ENCODE results near the gene MAPT.
"Not testable (repeated sequence)": the region's sequence is repeated elsewhere in the genome, so short reads cannot be mapped to it uniquely, and the experiment has no call there.

The MAPT gene

DNA sequence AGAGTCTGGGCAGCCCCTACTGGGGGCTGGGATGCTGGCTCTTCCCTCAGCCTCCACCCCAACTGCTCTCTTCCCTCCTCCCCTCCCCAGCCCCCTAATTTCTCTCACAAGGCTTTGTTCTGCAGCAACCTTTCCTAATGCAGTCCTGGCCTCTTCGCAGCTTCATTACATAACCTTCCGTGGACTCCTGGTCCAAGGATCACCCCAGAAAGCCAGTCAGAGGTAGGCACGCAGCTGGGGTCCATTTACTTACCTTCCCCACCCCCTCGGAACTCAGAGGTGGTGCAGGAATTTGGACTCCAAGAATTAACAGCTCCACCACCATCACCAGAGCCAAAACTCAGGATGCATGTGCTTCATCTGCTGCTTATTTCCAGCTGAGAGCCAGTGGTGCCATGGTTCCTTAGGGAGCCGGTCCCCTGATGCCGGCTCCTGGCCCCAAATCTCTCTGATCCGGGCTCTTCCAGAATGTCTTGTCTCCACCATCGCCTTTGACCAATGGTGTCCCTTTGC is 40.9 kb downstream of the MAPT start:
- no peak for TF ChIP-seq ZNF274 (IDR thresholded peaks at IDR 0.05; ENCODE audit: low read depth, low read length)
- TF ChIP-seq SUZ12 (IDR thresholded peaks at IDR 0.05; ENCODE audit: extremely low read depth, insufficient read depth, insufficient read length): no peak
- no peak for TF ChIP-seq YY1 (IDR thresholded peaks at IDR 0.05; ENCODE audit: insufficient read depth, insufficient read length)
- Histone ChIP-seq H3K4me1 (ENCODE audit: insufficient read depth, insufficient read length) (peaks cover 4% of the 10 kb centered on the region), H3K9ac (ENCODE audit: insufficient read length, low read depth) (no peak overlapping the region), H3K27me3 (ENCODE audit: insufficient read depth, insufficient read length) (peaks cover 2% of the 10 kb centered on the region), H3K9me3 (ENCODE audit: insufficient read depth, low read length) (no peaks in the 10 kb centered on the region), H3K36me3 (ENCODE audit: insufficient read depth, insufficient read length, low read length) (no peaks in the 10 kb centered on the region), H3K4me3 (ENCODE audit: insufficient read length, low read depth) (no peak overlapping the region)
- no peak for DNase-seq (ENCODE audit: low read depth, low spot score)

DNA sequence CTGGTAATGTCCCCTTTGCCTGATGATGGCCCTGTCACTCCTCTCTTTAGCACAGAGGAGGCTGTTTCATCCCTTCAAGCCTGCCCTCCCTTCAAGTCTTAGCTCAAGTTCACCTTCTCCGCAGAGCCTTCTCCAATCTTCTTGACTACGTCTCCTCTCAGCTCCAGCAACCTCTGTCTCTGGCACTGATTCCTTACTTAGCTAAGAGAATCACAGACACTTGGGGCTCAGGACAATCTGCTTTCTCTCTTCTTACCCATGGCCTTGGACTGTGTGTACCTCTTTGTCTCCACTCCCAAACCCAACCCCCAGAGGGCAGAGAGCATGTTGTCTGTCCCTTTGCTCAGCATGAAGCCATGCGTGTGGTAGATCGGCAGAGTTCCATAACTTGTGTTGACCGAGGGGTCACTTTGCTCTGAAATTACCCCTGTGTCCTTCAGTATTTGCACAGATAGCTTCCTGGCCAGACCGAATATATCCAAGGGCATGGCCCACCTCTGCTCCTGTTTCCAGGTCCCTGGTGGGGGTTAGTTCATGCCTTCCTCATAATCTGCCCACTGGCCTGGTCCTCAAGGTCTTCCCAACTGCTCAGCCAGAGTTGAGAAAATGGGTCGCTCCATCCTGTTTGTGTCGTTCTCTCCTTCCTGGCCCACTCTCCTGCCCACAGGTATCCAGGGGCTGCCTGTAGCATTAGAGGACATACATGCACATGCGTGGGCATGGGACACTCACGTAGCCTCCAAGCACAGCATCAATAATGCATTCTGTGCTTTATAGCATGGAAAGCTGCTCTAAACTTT is 41.6 kb downstream of the MAPT start:
- peaks cover 4% of the 10 kb centered on the region for H3K4me1 ChIP-seq (ENCODE audit: insufficient read depth, insufficient read length)
- DNase-seq (ENCODE audit: low read depth, low spot score): no peak
- TF ChIP-seq SUZ12 (IDR thresholded peaks at IDR 0.05; ENCODE audit: extremely low read depth, insufficient read depth, insufficient read length): no peak
- no peak for TF ChIP-seq YY1 (IDR thresholded peaks at IDR 0.05; ENCODE audit: insufficient read depth, insufficient read length)
- TF ChIP-seq ZNF274 (IDR thresholded peaks at IDR 0.05; ENCODE audit: low read depth, low read length): no peak
- no peaks in the 10 kb centered on the region for H3K36me3 ChIP-seq (ENCODE audit: insufficient read depth, insufficient read length, low read length)
- H3K4me3 ChIP-seq (ENCODE audit: insufficient read length, low read depth): no peak overlapping the region
- no peak overlapping the region for H3K9ac ChIP-seq (ENCODE audit: insufficient read length, low read depth)
- peaks cover 2% of the 10 kb centered on the region for H3K27me3 ChIP-seq (ENCODE audit: insufficient read depth, insufficient read length)
- H3K9me3 ChIP-seq (ENCODE audit: insufficient read depth, low read length): no peaks in the 10 kb centered on the region

DNA sequence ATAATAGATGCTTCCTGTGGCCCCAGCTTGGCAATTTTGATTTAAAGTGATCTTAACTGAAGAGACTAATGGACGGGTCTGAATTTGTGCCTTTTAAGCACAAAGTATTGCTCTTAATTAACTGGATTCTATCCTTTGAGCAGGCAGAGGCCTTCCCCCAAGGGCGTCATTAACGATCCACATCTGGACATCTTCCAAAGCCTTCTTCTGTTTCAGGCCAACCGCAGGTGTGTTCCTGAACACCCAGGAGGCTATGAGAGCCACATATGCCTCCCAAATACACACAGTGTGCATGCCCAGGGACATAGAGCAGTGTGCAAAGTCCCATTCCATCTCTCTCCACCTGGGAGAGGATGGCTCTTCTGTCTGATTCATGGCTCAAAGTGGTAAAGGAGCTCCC is 42.3 kb downstream of the MAPT start:
- Histone ChIP-seq H3K4me1 (ENCODE audit: insufficient read depth, insufficient read length) (peaks cover 4% of the 10 kb centered on the region), H3K36me3 (ENCODE audit: insufficient read depth, insufficient read length, low read length) (no peaks in the 10 kb centered on the region), H3K9ac (ENCODE audit: insufficient read length, low read depth) (no peak overlapping the region), H3K27me3 (ENCODE audit: insufficient read depth, insufficient read length) (peaks cover 2% of the 10 kb centered on the region), H3K9me3 (ENCODE audit: insufficient read depth, low read length) (no peaks in the 10 kb centered on the region), H3K4me3 (ENCODE audit: insufficient read length, low read depth) (no peak overlapping the region)
- TF ChIP-seq YY1 (IDR thresholded peaks at IDR 0.05; ENCODE audit: insufficient read depth, insufficient read length): no peak
- TF ChIP-seq SUZ12 (IDR thresholded peaks at IDR 0.05; ENCODE audit: extremely low read depth, insufficient read depth, insufficient read length): no peak
- TF ChIP-seq ZNF274 (IDR thresholded peaks at IDR 0.05; ENCODE audit: low read depth, low read length): no peak
- DNase-seq (ENCODE audit: low read depth, low spot score): no peak

GRCh38 chr17:45937186-45937585 is 42.8 kb downstream of the MAPT start:
- H3K27me3 ChIP-seq (ENCODE audit: insufficient read depth, insufficient read length): not testable (repeated sequence)

GRCh38 chr17:45939395-45939794 is 45.0 kb downstream of the MAPT start:
- DNase-seq (ENCODE audit: low read depth, low spot score): no peak
- Histone ChIP-seq H3K9ac (ENCODE audit: insufficient read length, low read depth) (no peak overlapping the region), H3K9me3 (ENCODE audit: insufficient read depth, low read length) (no peaks in the 10 kb centered on the region), H3K4me1 (ENCODE audit: insufficient read depth, insufficient read length) (peaks cover 13% of the 10 kb centered on the region), H3K4me3 (ENCODE audit: insufficient read length, low read depth) (no peak overlapping the region), H3K36me3 (ENCODE audit: insufficient read depth, insufficient read length, low read length) (no peaks in the 10 kb centered on the region), H3K27me3 (ENCODE audit: insufficient read depth, insufficient read length) (peaks cover 2% of the 10 kb centered on the region)
- TF ChIP-seq ZNF274 (IDR thresholded peaks at IDR 0.05; ENCODE audit: low read depth, low read length) (no peak), YY1 (IDR thresholded peaks at IDR 0.05; ENCODE audit: insufficient read depth, insufficient read length) (no peak), SUZ12 (IDR thresholded peaks at IDR 0.05; ENCODE audit: extremely low read depth, insufficient read depth, insufficient read length) (no peak)

More at GRCh38 chr17:45937186-45937585, 42.8 kb downstream of the MAPT start:
- H3K36me3 ChIP-seq (ENCODE audit: insufficient read depth, insufficient read length, low read length); DNase-seq (ENCODE audit: low read depth, low spot score); H3K4me3 ChIP-seq (ENCODE audit: insufficient read length, low read depth); H3K9ac ChIP-seq (ENCODE audit: insufficient read length, low read depth); H3K9me3 ChIP-seq (ENCODE audit: insufficient read depth, low read length); H3K4me1 ChIP-seq (ENCODE audit: insufficient read depth, insufficient read length): not testable (repeated sequence)

GRCh38 chr17:45940293-45940692 is 45.9 kb downstream of the MAPT start:
- no peak for DNase-seq (ENCODE audit: low read depth, low spot score)
- TF ChIP-seq SUZ12 (IDR thresholded peaks at IDR 0.05; ENCODE audit: extremely low read depth, insufficient read depth, insufficient read length): no peak
- TF ChIP-seq ZNF274 (IDR thresholded peaks at IDR 0.05; ENCODE audit: low read depth, low read length): no peak
- no peak for TF ChIP-seq YY1 (IDR thresholded peaks at IDR 0.05; ENCODE audit: insufficient read depth, insufficient read length)
- H3K9me3 ChIP-seq (ENCODE audit: insufficient read depth, low read length): no peaks in the 10 kb centered on the region
- H3K9ac ChIP-seq (ENCODE audit: insufficient read length, low read depth): no peak overlapping the region
- H3K36me3 ChIP-seq (ENCODE audit: insufficient read depth, insufficient read length, low read length): no peaks in the 10 kb centered on the region
- peaks cover 13% of the 10 kb centered on the region for H3K4me1 ChIP-seq (ENCODE audit: insufficient read depth, insufficient read length)
- H3K4me3 ChIP-seq (ENCODE audit: insufficient read length, low read depth): no peak overlapping the region
- H3K27me3 ChIP-seq (ENCODE audit: insufficient read depth, insufficient read length): peaks cover 2% of the 10 kb centered on the region

DNA sequence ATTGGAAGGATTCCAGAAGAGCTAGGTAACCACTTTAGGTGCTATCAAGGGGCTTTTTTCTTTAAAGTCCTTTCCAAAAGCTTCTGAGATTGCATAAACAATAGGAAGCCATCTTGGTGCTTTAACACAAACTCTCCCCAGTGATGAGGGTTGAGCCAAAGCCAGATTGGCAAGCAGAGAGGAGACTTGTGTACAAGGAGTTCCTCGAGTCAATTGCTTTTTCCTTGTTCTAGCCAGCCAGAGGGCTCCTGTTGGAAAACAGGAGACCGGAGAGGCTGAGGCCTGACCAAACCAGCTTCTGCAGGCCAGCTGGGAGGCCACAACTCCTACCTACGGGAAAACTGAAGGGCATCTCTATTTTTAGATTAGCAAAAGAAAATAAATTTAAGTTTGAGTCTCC is 46.5 kb downstream of the MAPT start:
- H3K4me1 ChIP-seq (ENCODE audit: insufficient read depth, insufficient read length): peaks cover 9% of the 10 kb centered on the region
- H3K36me3 ChIP-seq (ENCODE audit: insufficient read depth, insufficient read length, low read length): no peaks in the 10 kb centered on the region
- TF ChIP-seq ZNF274 (IDR thresholded peaks at IDR 0.05; ENCODE audit: low read depth, low read length) (no peak), YY1 (IDR thresholded peaks at IDR 0.05; ENCODE audit: insufficient read depth, insufficient read length) (no peak), SUZ12 (IDR thresholded peaks at IDR 0.05; ENCODE audit: extremely low read depth, insufficient read depth, insufficient read length) (no peak)
- no peak overlapping the region for H3K4me3 ChIP-seq (ENCODE audit: insufficient read length, low read depth)
- no peak overlapping the region for H3K9ac ChIP-seq (ENCODE audit: insufficient read length, low read depth)
- no peaks in the 10 kb centered on the region for H3K9me3 ChIP-seq (ENCODE audit: insufficient read depth, low read length)
- peaks cover 2% of the 10 kb centered on the region for H3K27me3 ChIP-seq (ENCODE audit: insufficient read depth, insufficient read length)
- no peak for DNase-seq (ENCODE audit: low read depth, low spot score)

Data from NT2/D1 (cell line).